Neural progenitor cell (in vitro differentiated cells): ENCODE data around the gene CXCL5.

Experiments
- EZH2 ChIP-seq: fragments of 200-600 bp; sonication (generic); IDR thresholded peaks from 2 replicates; pipeline ENCODE4 v1.6.1; 2017; ENCODE audit warnings: antibody characterized with exemption, mild to moderate bottlenecking, moderate library complexity
- EZH2phosphoT487 ChIP-seq: fragments of 200-600 bp; sonication (generic); IDR thresholded peaks from 2 replicates; pipeline ENCODE4 v1.6.1; 2017; ENCODE audit warnings: antibody characterized with exemption
- TF ChIP-seq, protein P1 (sequence below): fragments of 200-600 bp; sonication (generic); IDR thresholded peaks from 2 replicates; pipeline ENCODE4 v1.5.1; 2017; ENCODE audit warnings: antibody characterized with exemption, mild to moderate bottlenecking

DNA sequence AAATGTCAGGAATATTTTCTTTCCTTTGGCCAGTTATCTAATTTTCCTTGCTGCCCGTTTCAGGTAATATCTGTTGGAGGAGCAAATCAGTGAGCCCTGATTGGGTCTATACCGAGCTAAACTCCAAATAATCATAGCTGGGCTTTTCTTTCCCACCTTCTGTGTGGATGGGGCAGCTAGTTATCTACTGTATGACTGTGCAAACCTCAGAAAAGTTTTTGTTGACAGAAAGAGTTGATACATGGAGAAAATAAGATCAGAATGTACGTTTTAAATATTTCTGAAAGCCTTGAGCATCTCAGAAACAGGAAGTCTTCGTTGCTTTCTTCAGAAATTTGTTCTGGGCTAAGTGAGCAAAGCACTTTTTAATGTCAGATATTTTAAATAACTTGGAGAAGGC is 6.2 kb upstream of the CXCL5 start:
- TF ChIP-seq, protein P1, sequence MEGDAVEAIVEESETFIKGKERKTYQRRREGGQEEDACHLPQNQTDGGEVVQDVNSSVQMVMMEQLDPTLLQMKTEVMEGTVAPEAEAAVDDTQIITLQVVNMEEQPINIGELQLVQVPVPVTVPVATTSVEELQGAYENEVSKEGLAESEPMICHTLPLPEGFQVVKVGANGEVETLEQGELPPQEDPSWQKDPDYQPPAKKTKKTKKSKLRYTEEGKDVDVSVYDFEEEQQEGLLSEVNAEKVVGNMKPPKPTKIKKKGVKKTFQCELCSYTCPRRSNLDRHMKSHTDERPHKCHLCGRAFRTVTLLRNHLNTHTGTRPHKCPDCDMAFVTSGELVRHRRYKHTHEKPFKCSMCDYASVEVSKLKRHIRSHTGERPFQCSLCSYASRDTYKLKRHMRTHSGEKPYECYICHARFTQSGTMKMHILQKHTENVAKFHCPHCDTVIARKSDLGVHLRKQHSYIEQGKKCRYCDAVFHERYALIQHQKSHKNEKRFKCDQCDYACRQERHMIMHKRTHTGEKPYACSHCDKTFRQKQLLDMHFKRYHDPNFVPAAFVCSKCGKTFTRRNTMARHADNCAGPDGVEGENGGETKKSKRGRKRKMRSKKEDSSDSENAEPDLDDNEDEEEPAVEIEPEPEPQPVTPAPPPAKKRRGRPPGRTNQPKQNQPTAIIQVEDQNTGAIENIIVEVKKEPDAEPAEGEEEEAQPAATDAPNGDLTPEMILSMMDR: no peak
- no peak for TF ChIP-seq EZH2
- TF ChIP-seq EZH2phosphoT487: no peak
